K562 (cell line): ENCODE results near the gene GAPDHS. TPM values are rescaled to one million over a fixed set of nuclear protein-coding genes. Genes with fewer than 3 reads are reported as not detected.

Source experiments
- ATAC-seq: fragments of 200-7000 bp; cut with Tn5 transposase; 3 replicates; pipeline ENCODE4 v1.9.1; 2020; ENCODE audit warnings: moderate library complexity
- BruUV-seq: library from RNA; stranded (reverse); fragments of 400-500 nt; replicated peaks from 2 replicates; lab custom pipeline; 2021; lab: Mats Ljungman, UMichigan
- CTCF ChIA-PET: fragments of 300-600 bp; formaldehyde crosslinking; extraction: SDS; loops from one replicate; lab custom pipeline; 2021; ENCODE audit warnings: low intra/inter-chr PET ratio; lab: Yijun Ruan, JAX
- POLR2A ChIA-PET: fragments of 300-600, 350-650 bp; sonication (Branson Sonifier 250); formaldehyde crosslinking; extraction: SDS; loops from one replicate; lab custom pipeline; 2021; ENCODE audit warnings: antibody characterized with exemption, inconsistent platforms; lab: Yijun Ruan, JAX
- DNase-seq, 4 experiments: peaks; one replicate each; pipeline versions ENCODE4 v3.0.0 to v3.0.0-alpha.2; 2011 to 2018; ENCODE audit warnings: low spot score in 3 of 4, mixed read lengths in 3 of 4; ENCODE audit errors: extremely low read depth in 1 of 4
- FAIRE-seq: peaks from 2 replicates; lab custom pipeline; 2011; peaks lifted over from hg19 to GRCh38; lab: Jason Lieb, UNC
- H2AFZ ChIP-seq: 2 replicates; pipeline ENCODE4 v1.6.0; 2011; ENCODE audit warnings: low read depth, low read length, control low read depth, inconsistent platforms
- H3K27ac ChIP-seq: fragments of 200-600 bp; 3 replicates; pipeline ENCODE4 v1.8.0; 2011; ENCODE audit warnings: low read depth, mild to moderate bottlenecking, control low read depth, inconsistent platforms, low read length, moderate library complexity, mixed read lengths; ENCODE audit errors: extremely low read depth
- H3K27me3 ChIP-seq, 2 experiments: fragments of 300-600 bp in 1 of 2; 2 replicates in 1 of 2; 3 replicates in 1 of 2; pipeline versions ENCODE4 v1.6.0 to v1.8.0; 2011; ENCODE audit warnings: inconsistent platforms in 2 of 2, low read length in 2 of 2, mild to moderate bottlenecking in 1 of 2, mixed read lengths in 1 of 2, moderate library complexity in 1 of 2; ENCODE audit not compliant: control insufficient read depth in 2 of 2, insufficient read depth in 2 of 2
- H3K36me3 ChIP-seq: fragments of 300-600 bp; 3 replicates; pipeline ENCODE4 v1.8.0; 2011; ENCODE audit warnings: mild to moderate bottlenecking, low read length, inconsistent platforms; ENCODE audit not compliant: control insufficient read depth, insufficient read depth
- H3K4me1 ChIP-seq, 2 experiments: fragments of 200-600 bp in 1 of 2; replicated peaks in 1 of 2; 2 replicates in 1 of 2; 3 replicates in 1 of 2; pipeline versions ENCODE4 v1.5.1 to v1.8.0; 2011; ENCODE audit warnings: inconsistent platforms in 2 of 2, low read length in 2 of 2, mild to moderate bottlenecking in 1 of 2, mixed read lengths in 1 of 2, moderate library complexity in 1 of 2; ENCODE audit not compliant: control insufficient read depth in 2 of 2, insufficient read depth in 2 of 2
- H3K4me2 ChIP-seq: 2 replicates; pipeline ENCODE4 v1.6.1; 2011; ENCODE audit warnings: low read length, control low read depth, inconsistent platforms, mixed read lengths; ENCODE audit not compliant: insufficient read depth
- H3K4me3 ChIP-seq: fragments of 200-600 bp; sonication (generic), shearing (Covaris generic); 2 replicates; pipeline ENCODE4 v1.5.1; 2016; ENCODE audit warnings: control low read depth, inconsistent platforms
- H3K79me2 ChIP-seq: fragments of 200-600 bp; 3 replicates; pipeline ENCODE4 v1.8.0; 2011; ENCODE audit warnings: low read length, inconsistent platforms; ENCODE audit not compliant: control insufficient read depth, insufficient read depth
- H3K9ac ChIP-seq, 2 experiments: 2 replicates each; pipeline versions ENCODE4 v1.6.0 to v1.6.1; 2011; ENCODE audit warnings: low read depth in 2 of 2, low read length in 2 of 2, control low read depth in 1 of 2, inconsistent platforms in 1 of 2, mild to moderate bottlenecking in 1 of 2, mixed read lengths in 1 of 2; ENCODE audit not compliant: insufficient read depth in 1 of 2
- H3K9me1 ChIP-seq: one replicate; pipeline ENCODE4 v1.6.0; 2011; ENCODE audit warnings: inconsistent platforms, mild to moderate bottlenecking, low read length, moderate library complexity; ENCODE audit not compliant: control insufficient read depth, insufficient read depth
- H3K9me3 ChIP-seq: replicated peaks from 2 replicates; pipeline ENCODE4 v1.5.1; 2011; ENCODE audit warnings: low read depth, low read length, inconsistent platforms; ENCODE audit not compliant: control insufficient read depth, insufficient read depth
- H4K20me1 ChIP-seq: replicated peaks from 2 replicates; pipeline ENCODE4 v1.6.1; 2011; ENCODE audit warnings: low read length, inconsistent platforms, mixed read lengths; ENCODE audit not compliant: control insufficient read depth, insufficient read depth
- CBFA2T2 ChIP-seq: fragments of 450-650 bp; conservative IDR thresholded peaks from 2 replicates; pipeline ENCODE4 v1.6.1; 2017; ENCODE audit warnings: mild to moderate bottlenecking
- CGGBP1 ChIP-seq: fragments of 250-450 bp; sonication (Bioruptor Pico); IDR thresholded peaks from 2 replicates; pipeline ENCODE4 v1.9.0; 2021; ENCODE audit warnings: mild to moderate bottlenecking
- CHD2 ChIP-seq: IDR thresholded peaks from 2 replicates; pipeline ENCODE4 v1.6.1; 2011; ENCODE audit warnings: low read depth, low read length
- FOXJ2 ChIP-seq: fragments of 200-800 bp; sonication (Bioruptor generic); IDR thresholded peaks from 2 replicates; pipeline ENCODE4 v1.6.1; 2016; ENCODE audit warnings: missing genetic modification characterization, missing compliant biosample characterization
- MAFG ChIP-seq: fragments of 450-650 bp; conservative IDR thresholded peaks from 2 replicates; pipeline ENCODE4 v1.6.1; 2016; ENCODE audit warnings: missing genetic modification characterization, missing compliant biosample characterization
- MED1 ChIP-seq: sonication (generic); formaldehyde crosslinking; IDR thresholded peaks from 2 replicates; pipeline ENCODE4 v1.8.1; 2023; ENCODE audit warnings: missing genetic modification reagents, borderline replicate concordance
- TBP ChIP-seq: optimal IDR thresholded peaks from 2 replicates; pipeline ENCODE3; 2011; ENCODE audit warnings: low read depth, low read length, improper control_type of control experiment
- TFE3 ChIP-seq: fragments of 450-650 bp; formaldehyde crosslinking; IDR thresholded peaks from 2 replicates; pipeline ENCODE4 v1.4.0; 2020; ENCODE audit warnings: mild to moderate bottlenecking, mixed read lengths
- USF2 ChIP-seq: sonication (generic); formaldehyde crosslinking; IDR thresholded peaks from 2 replicates; pipeline ENCODE4 v1.5.0; 2020; ENCODE audit warnings: missing genetic modification reagents
- ZNF280B ChIP-seq: fragments of 250-450 bp; sonication (Bioruptor Pico); IDR thresholded peaks from 2 replicates; pipeline ENCODE4 v1.5.1; 2021; ENCODE audit warnings: mild to moderate bottlenecking
- ZNF449 ChIP-seq: fragments of 250-450 bp; sonication (Bioruptor Pico); IDR thresholded peaks from 2 replicates; pipeline ENCODE4 v1.8.0; 2022; ENCODE audit warnings: moderate library complexity, mild to moderate bottlenecking, inconsistent platforms
- ZNF740 ChIP-seq, 3 experiments: fragments of 200-800 bp in 1 of 3; sonication (Bioruptor generic) in 1 of 3; sonication (generic) in 1 of 3; formaldehyde crosslinking in 1 of 3; IDR thresholded peaks; 2 replicates each; pipeline versions ENCODE4 v1.6.1 to v1.8.0; 2016 to 2022; ENCODE audit warnings: mild to moderate bottlenecking in 2 of 3, missing compliant biosample characterization in 2 of 3, missing genetic modification characterization in 2 of 3, missing genetic modification reagents in 1 of 3
- WGBS: fragments of 100-300 bp; shearing (Covaris generic); methylation state at CpG from one replicate; pipeline ENCODE4 v1.1.6; 2016; ENCODE audit warnings: low coverage, mixed read lengths; ENCODE audit not compliant: insufficient coverage; ENCODE audit errors: missing lambda C conversion rate; 5-methylcytosine and 5-hydroxymethylcytosine counted together
- in situ Hi-C: fragments of 300-500 bp; cut with MboI; formaldehyde crosslinking; loops from 4 replicates; pipeline ENCODE4 v1.15.0; 2018; ENCODE audit warnings: inconsistent platforms, mixed read lengths
- intact Hi-C: fragments of 100-400 bp; cut with micrococcal nuclease; formaldehyde crosslinking; loops from 2 replicates; pipeline ENCODE4 v1.14.2; 2022
- polyA plus RNA-seq, 8 experiments: library from polyadenylated mRNA; depleted of rRNA in 4 of 8; stranded (reverse) in 5 of 8; unstranded in 3 of 8; fragments of >200 nt; fragmentation: Nextera tagmentation in 2 of 8; fragmentation: Illumina TruSeq in 1 of 8; extraction: Ambion mirVana in 2 of 8; extraction: Trizol in 1 of 8; gene quantifications; 2 replicates each; pipeline versions ENCODE4 v1.2.1 to v1.2.3, GENCODE V29; 2011 to 2014; ENCODE audit warnings: inconsistent platforms in 1 of 8, missing spikeins in 1 of 8
- total RNA-seq, 7 experiments: library from RNA; depleted of rRNA in 6 of 7; stranded (reverse); fragments of >200 nt in 6 of 7; fragmentation: Illumina TruSeq in 2 of 7; extraction: Trizol in 2 of 7; gene quantifications; 2 replicates each; pipeline versions ENCODE4 v1.2.1 to v1.2.3, GENCODE V29; 2011 to 2021; ENCODE audit warnings: low replicate concordance in 1 of 7

The GAPDHS gene
- total and polyA plus RNA-seq, 9 of the 15 experiments (the other 6 are each of a cell fraction or from before 2014, with no cell fraction given) = 0.08 to 0.12 TPM; not detected in 7

- peak; percentile 79 for TF ChIP-seq TFE3 (CRISPR knock-in tag)
- peak; percentile 33; the same call in 1 of the 2 replicates for TF ChIP-seq USF2 (CRISPR knock-in tag)
- TF ChIP-seq ZNF280B = no peak
- TF ChIP-seq CBFA2T2 = peak; percentile 25; the same call in 1 of the 2 replicates
Observed at GRCh38 chr19:35488677-35489076, 44.6 kb upstream of the GAPDHS start (continued).

- FAIRE-seq = no peak
- Histone ChIP-seq H3K4me2 (no peak within 1 kb of the TSS), H3K36me3 (no peaks in the 10 kb centered on the region), H3K4me1 (peaks cover 3 to 4% of the 10 kb centered on the region in 2 experiments; a peak in 2 of 5 replicates), H3K27ac (no peak within 1 kb of the TSS), H3K9me3 (no peaks in the 10 kb centered on the region), H3K79me2 (no peaks in the 10 kb centered on the region), H3K9me1 (no peaks in the 10 kb centered on the region), H4K20me1 (peaks cover 2% of the 10 kb centered on the region; the same call in 1 of the 2 replicates), H3K27me3 (peaks cover 62 to 82% of the 10 kb centered on the region in 2 experiments), H3K4me3 (no peak within 1 kb of the TSS), H2AFZ (no peak within 1 kb of the TSS), H3K9ac (no peak within 1 kb of the TSS)
- BruUV-seq = no TSS peak
- no peak for DNase-seq
- ATAC-seq = no peak
- POLR2A ChIA-PET = no interaction called here
- WGBS = 0% methylated on average over 9 of the region's 9 CpGs
- in situ Hi-C loops (no loop called here), intact Hi-C loops (no loop called here)
- CTCF ChIA-PET = no interaction called here
- TF ChIP-seq ZNF449 (no peak), FOXJ2 (tag) (no peak), ZNF740 (CRISPR knock-in tag; IDR thresholded peaks at IDR 0.05) (no peak), ZNF740 (tag; IDR thresholded peaks at IDR 0.05) (no peak), TBP (no peak), CHD2 (no peak), MAFG (tag) (no peak), CGGBP1 (CRISPR knock-in tag) (no peak), MED1 (CRISPR knock-in tag) (no peak)
Observed at GRCh38 chr19:35490364-35490763, 42.9 kb upstream of the GAPDHS start, which contains the start of gene KRTDAP. TSS of gene KRTDAP (minus strand) at chr19:35490464. CDS start at chr19:35490442, 22 bp downstream.
